Right cardiac atrium (tissue), 5 donors: ENCODE data around the gene PPP1R14C. TPM values are rescaled to one million over a fixed set of nuclear protein-coding genes. Genes with fewer than 3 reads are reported as not detected.
A peak's percentile ranks its signal among the peaks of the same experiment; 100 is the strongest.

Experiments
- ATAC-seq, 2 donors: fragments of 200-7000 bp; cut with Tn5 transposase; one replicate each; pipeline versions ENCODE4 v1.8.0 to v1.9.1; 2020; ENCODE audit warnings: moderate library complexity in 2 of 2, mild to moderate bottlenecking in 1 of 2
- DNase-seq, 3 donors: peaks; one replicate each; pipeline ENCODE4 v3.0.0-alpha.2; 2020
- H3K27ac ChIP-seq: one replicate; pipeline ENCODE4 v1.5.1; 2013; ENCODE audit warnings: mild to moderate bottlenecking, low read length, control low read depth, moderate library complexity
- H3K27me3 ChIP-seq: one replicate; pipeline ENCODE4 v1.6.1; 2013; ENCODE audit not compliant: control insufficient read depth, insufficient read depth
- H3K4me1 ChIP-seq: one replicate; pipeline ENCODE4 v1.6.1; 2013; ENCODE audit warnings: low read length; ENCODE audit not compliant: control insufficient read depth, insufficient read depth
- H3K4me3 ChIP-seq: one replicate; pipeline ENCODE4 v1.5.1; 2013; ENCODE audit warnings: low read length, control low read depth
- H3K9me3 ChIP-seq: one replicate; pipeline ENCODE4 v1.6.1; 2013; ENCODE audit warnings: low read length; ENCODE audit not compliant: control insufficient read depth
- WGBS: extraction: QIAGEN DNeasy Blood & Tissue Kit; methylation state at CpG from one replicate; pipeline ENCODE4 v1.1.7; 2013; 5-methylcytosine and 5-hydroxymethylcytosine counted together
- intact Hi-C, 4 donors: fragments of 100-400 bp; cut with DNase I; formaldehyde crosslinking; loops; one replicate each; pipeline versions ENCODE4 v1.11.0 to v1.14.0; 2022 to 2023
- polyA plus RNA-seq: library from polyadenylated mRNA; stranded (reverse); fragments of 200-250 nt; gene quantifications from one replicate; pipeline ENCODE4 v1.2.3, GENCODE V29; 2013
- total RNA-seq, 4 donors: library from RNA; stranded (reverse); fragmentation: NEBNext Ultra II Directional; extraction: Animal tissue kit (Norgen Biotek cat#: 25700); gene quantifications; one replicate each; pipeline ENCODE4 v1.2.1, GENCODE V29; 2021
- donor health status: healthy with polysubstance abuse.
- donor health status: DM: no; HTN: yes; CAD: no.
- donor health status: DM: no; HTN: no; CAD: no.
- donor health status: DM: no; HTN: yes; CAD: no; lungs with severe emphysema.
- donor health status: DM: yes; HTN: yes; CAD: no.

Gene PPP1R14C
- total and polyA plus RNA-seq, 5 donors, result 90.7 to 170 (median 102) TPM

GRCh38 chr6:150138638-150139037 lies 4.2 kb upstream of the PPP1R14C start:
- no peak for ATAC-seq
- no peaks in the 10 kb centered on the region for H3K9me3 ChIP-seq
- intact Hi-C loops, result no loop called here
- no peaks in the 10 kb centered on the region for H3K4me1 ChIP-seq
- no peak overlapping the region for H3K27ac ChIP-seq
- DNase-seq, result no peak
- no peak overlapping the region for H3K4me3 ChIP-seq
- H3K27me3 ChIP-seq, result no peaks in the 10 kb centered on the region
- 71% methylated on average over 7 of the region's 7 CpGs for WGBS

- Histone ChIP-seq H3K27ac (no peak overlapping the region), H3K9me3 (no peaks in the 10 kb centered on the region)
- intact Hi-C loops, result no loop called here
Measured at GRCh38 chr6:150139533-150139932, 3.3 kb upstream of the PPP1R14C start.

GRCh38 chr6:150140236-150140969 lies 2.4 kb upstream of the PPP1R14C start:
- H3K9me3 ChIP-seq, result no peaks in the 10 kb centered on the region
- ATAC-seq, result no peak
- intact Hi-C loops, result no loop called here
- DNase-seq, result no peak
- no peak overlapping the region for H3K4me3 ChIP-seq
- H3K4me1 ChIP-seq, result no peaks in the 10 kb centered on the region
- H3K27ac ChIP-seq, result no peak overlapping the region
- no peaks in the 10 kb centered on the region for H3K27me3 ChIP-seq
- WGBS, result 79% methylated on average over 6 of the region's 6 CpGs

More at GRCh38 chr6:150139533-150139932, 3.3 kb upstream of the PPP1R14C start:
- no peaks in the 10 kb centered on the region for H3K4me1 ChIP-seq
- 56% methylated on average over 3 of the region's 3 CpGs for WGBS
- H3K27me3 ChIP-seq, result no peaks in the 10 kb centered on the region
- ATAC-seq, result no peak
- no peak for DNase-seq
- H3K4me3 ChIP-seq, result no peak overlapping the region

- Histone ChIP-seq H3K27ac (no peak overlapping the region), H3K4me1 (no peaks in the 10 kb centered on the region), H3K27me3 (no peaks in the 10 kb centered on the region), H3K9me3 (no peaks in the 10 kb centered on the region), H3K4me3 (peak overlapping the region; percentile 80)
- ATAC-seq, result peak; percentile 45 to 54
- 4% methylated on average over 25 of the region's 25 CpGs for WGBS
- peak in 1 of 3 donors; percentile 49 for DNase-seq
- intact Hi-C loops, result no loop called here
Measured at GRCh38 chr6:150142097-150142669, 661 bp upstream of the PPP1R14C start.

- 3% methylated on average over 53 of the region's 53 CpGs for WGBS
- intact Hi-C loops, result no loop called here
- Histone ChIP-seq H3K4me1 (no peaks in the 10 kb centered on the region), H3K27me3 (no peaks in the 10 kb centered on the region), H3K4me3 (peak overlapping the region; percentile 80), H3K9me3 (no peaks in the 10 kb centered on the region), H3K27ac (peak overlapping the region; percentile 68)
- ATAC-seq, result peak; percentile 41 to 42
- peak in 2 of 3 donors; percentile 52 to 57 for DNase-seq
Measured at GRCh38 chr6:150143516-150144293, 861 bp downstream of the PPP1R14C start.

- ATAC-seq (no peak), DNase-seq (no peak)
- Histone ChIP-seq H3K4me1 (no peaks in the 10 kb centered on the region), H3K27me3 (no peaks in the 10 kb centered on the region), H3K27ac (peak overlapping the region; percentile 28), H3K9me3 (no peaks in the 10 kb centered on the region), H3K4me3 (peak overlapping the region; percentile 80)
- intact Hi-C loops, result no loop called here
- WGBS, result 18% methylated on average over 6 of the region's 6 CpGs
Measured at GRCh38 chr6:150144294-150144868, 1.5 kb downstream of the PPP1R14C start.

GRCh38 chr6:150145427-150145826 lies 2.6 kb downstream of the PPP1R14C start:
- intact Hi-C loops, result no loop called here
- DNase-seq, result no peak
- 59% methylated on average over 3 of the region's 3 CpGs for WGBS
- Histone ChIP-seq H3K4me3 (peak overlapping the region; percentile 80), H3K27ac (no peak overlapping the region), H3K4me1 (no peaks in the 10 kb centered on the region), H3K27me3 (no peaks in the 10 kb centered on the region), H3K9me3 (no peaks in the 10 kb centered on the region)
- ATAC-seq, result no peak

GRCh38 chr6:150145830-150146229 lies 3.0 kb downstream of the PPP1R14C start:
- Histone ChIP-seq H3K4me1 (no peaks in the 10 kb centered on the region), H3K27me3 (no peaks in the 10 kb centered on the region), H3K9me3 (no peaks in the 10 kb centered on the region), H3K4me3 (peak overlapping the region; percentile 80), H3K27ac (peak overlapping the region; percentile 54)
- no peak for ATAC-seq
- no peak for DNase-seq
- intact Hi-C loops, result no loop called here

GRCh38 chr6:150146436-150146835 lies 3.6 kb downstream of the PPP1R14C start:
- H3K27me3 ChIP-seq, result no peaks in the 10 kb centered on the region
- H3K9me3 ChIP-seq, result no peaks in the 10 kb centered on the region
- DNase-seq, result no peak
- ATAC-seq, result no peak
- intact Hi-C loops, result no loop called here
- peak overlapping the region; percentile 11 for H3K27ac ChIP-seq
- peaks cover 2% of the 10 kb centered on the region for H3K4me1 ChIP-seq
- WGBS, result 89% methylated on average over 3 of the region's 3 CpGs
- H3K4me3 ChIP-seq, result no peak overlapping the region

GRCh38 chr6:150149146-150149545 lies 6.3 kb downstream of the PPP1R14C start:
- WGBS, result 69% methylated on average over 6 of the region's 6 CpGs

GRCh38 chr6:150150458-150150820 lies 7.6 kb downstream of the PPP1R14C start:
- intact Hi-C loops, result loop anchor here in 1 of 4 donors (10.0 kb wide), 1 partner anchor 84 kb away; no protein-coding TSS in a partner anchor
- DNase-seq, result no peak
- no peaks in the 10 kb centered on the region for H3K9me3 ChIP-seq
- H3K27ac ChIP-seq, result peak overlapping the region; percentile 68
- ATAC-seq, result no peak
- no peak overlapping the region for H3K4me3 ChIP-seq
- WGBS, result 59% methylated on average over 2 of the region's 2 CpGs
- H3K4me1 ChIP-seq, result peaks cover 3% of the 10 kb centered on the region
- H3K27me3 ChIP-seq, result no peaks in the 10 kb centered on the region

More at GRCh38 chr6:150149146-150149545, 6.3 kb downstream of the PPP1R14C start:
- intact Hi-C loops, result no loop called here
- Histone ChIP-seq H3K27me3 (no peaks in the 10 kb centered on the region), H3K4me1 (peaks cover 3% of the 10 kb centered on the region), H3K27ac (no peak overlapping the region), H3K9me3 (no peaks in the 10 kb centered on the region), H3K4me3 (no peak overlapping the region)
- ATAC-seq (no peak), DNase-seq (no peak)
